WERI-Rb-1 (cell line): Measurements from ENCODE around the gene CACNA1A.
"Not testable (repeated sequence)": the region's sequence is repeated elsewhere in the genome, so short reads cannot be mapped to it uniquely, and the experiment has no call there.

Source experiments
- DNase-seq: peaks from one replicate; pipeline ENCODE4 v3.0.0-alpha.2; 2020
- H3K27ac ChIP-seq: fragments of 250-450 bp; sonication (Bioruptor Pico); 2 replicates; pipeline ENCODE4 v1.5.1; 2020; ENCODE audit warnings: mild to moderate bottlenecking, moderate library complexity
- H3K27me3 ChIP-seq: fragments of 250-450 bp; sonication (Bioruptor Pico); 2 replicates; pipeline ENCODE4 v1.5.1; 2021; ENCODE audit warnings: mild to moderate bottlenecking, low read depth, moderate library complexity; ENCODE audit not compliant: insufficient read depth, severe bottlenecking
- H3K36me3 ChIP-seq: fragments of 250-450 bp; sonication (Bioruptor Pico); 2 replicates; pipeline ENCODE4 v1.5.1; 2020; ENCODE audit warnings: mild to moderate bottlenecking, moderate library complexity
- H3K4me3 ChIP-seq: 2 replicates; pipeline ENCODE4 v1.5.1; 2011; ENCODE audit warnings: low read depth, mild to moderate bottlenecking, control low read depth, low read length
- H3K9me3 ChIP-seq: fragments of 250-450 bp; sonication (Bioruptor Pico); 2 replicates; pipeline ENCODE4 v1.5.1; 2021; ENCODE audit warnings: mild to moderate bottlenecking, moderate library complexity; ENCODE audit not compliant: severe bottlenecking
- CTCF ChIP-seq: IDR thresholded peaks from 2 replicates; pipeline ENCODE4 v1.5.1; 2011; ENCODE audit warnings: low read depth, mild to moderate bottlenecking, control low read depth, inconsistent platforms, low read length

CACNA1A gene

GRCh38 chr19:13430790-13431582 lies 75.3 kb downstream of the CACNA1A start:
- H3K4me3 ChIP-seq, result no peak overlapping the region
- H3K27me3 ChIP-seq, result peaks cover 26% of the 10 kb centered on the region
- H3K9me3 ChIP-seq, result no peaks in the 10 kb centered on the region
- H3K36me3 ChIP-seq, result no peaks in the 10 kb centered on the region
- TF ChIP-seq CTCF, result peak; percentile 78
- peak; percentile 37 for DNase-seq
- H3K27ac ChIP-seq, result no peak overlapping the region

- H3K36me3 ChIP-seq, result no peaks in the 10 kb centered on the region
- H3K27me3 ChIP-seq, result peaks cover 38% of the 10 kb centered on the region
- DNase-seq, result no peak
- TF ChIP-seq CTCF, result no peak
- H3K27ac ChIP-seq, result no peak overlapping the region
- no peak overlapping the region for H3K4me3 ChIP-seq
- peaks cover 6% of the 10 kb centered on the region for H3K9me3 ChIP-seq
Observed at GRCh38 chr19:13429563-13429962, 76.7 kb downstream of the CACNA1A start.

- Histone ChIP-seq H3K4me3 (no peak overlapping the region), H3K36me3 (no peaks in the 10 kb centered on the region), H3K9me3 (peaks cover 6% of the 10 kb centered on the region), H3K27me3 (peaks cover 37% of the 10 kb centered on the region), H3K27ac (no peak overlapping the region)
- TF ChIP-seq CTCF, result peak; percentile 56
- DNase-seq, result no peak
Observed at GRCh38 chr19:13428352-13428751, 77.9 kb downstream of the CACNA1A start.

GRCh38 chr19:13427273-13428051 lies 78.8 kb downstream of the CACNA1A start:
- H3K4me3 ChIP-seq, result no peak overlapping the region
- no peaks in the 10 kb centered on the region for H3K36me3 ChIP-seq
- H3K27ac ChIP-seq, result no peak overlapping the region
- no peak for TF ChIP-seq CTCF
- peaks cover 34% of the 10 kb centered on the region for H3K27me3 ChIP-seq
- no peak for DNase-seq
- peaks cover 11% of the 10 kb centered on the region for H3K9me3 ChIP-seq

- peaks cover 22% of the 10 kb centered on the region for H3K27me3 ChIP-seq
- H3K27ac ChIP-seq, H3K4me3 ChIP-seq, DNase-seq, H3K36me3 ChIP-seq: not testable (repeated sequence)
- peaks cover 16% of the 10 kb centered on the region for H3K9me3 ChIP-seq
Observed at GRCh38 chr19:13425875-13426274, 80.4 kb downstream of the CACNA1A start.

- no peak for DNase-seq
- TF ChIP-seq CTCF, result no peak
- Histone ChIP-seq H3K9me3 (peaks cover 18% of the 10 kb centered on the region), H3K36me3 (no peaks in the 10 kb centered on the region), H3K4me3 (no peak overlapping the region), H3K27me3 (peaks cover 22% of the 10 kb centered on the region), H3K27ac (no peak overlapping the region)
Observed at GRCh38 chr19:13425151-13425550, 81.1 kb downstream of the CACNA1A start.
